Measurements from ENCODE around the gene RAB11FIP2. TPM values are rescaled to one million over a fixed set of nuclear protein-coding genes. Genes with fewer than 3 reads are reported as not detected.

Gene RAB11FIP2
- total and polyA plus RNA-seq, 2 of the 8 experiments (the other 6 are each of a cell fraction or from before 2014, with no cell fraction given) = 3.1 to 12.7 TPM

DNA sequence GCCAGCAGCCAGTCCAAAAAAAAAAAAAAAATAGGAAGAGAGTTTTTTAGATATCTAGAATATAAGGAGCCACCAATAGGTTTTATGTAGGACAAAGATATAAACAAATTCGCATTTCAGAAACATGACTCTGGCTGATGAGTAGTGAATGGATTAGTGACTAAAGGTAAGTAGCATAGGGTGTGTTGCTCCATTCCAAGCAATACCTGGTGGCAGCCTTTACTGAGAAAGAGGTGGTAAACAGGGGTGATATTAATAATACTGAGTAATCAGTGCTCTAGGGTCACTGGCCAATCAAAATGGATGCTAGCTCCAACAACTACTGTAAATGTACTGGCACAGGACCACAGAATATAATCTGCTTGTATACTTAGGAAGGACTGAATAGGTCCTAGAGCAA lies 45.5 kb upstream of the RAB11FIP2 start (continued):
- TF ChIP-seq, protein P1, sequence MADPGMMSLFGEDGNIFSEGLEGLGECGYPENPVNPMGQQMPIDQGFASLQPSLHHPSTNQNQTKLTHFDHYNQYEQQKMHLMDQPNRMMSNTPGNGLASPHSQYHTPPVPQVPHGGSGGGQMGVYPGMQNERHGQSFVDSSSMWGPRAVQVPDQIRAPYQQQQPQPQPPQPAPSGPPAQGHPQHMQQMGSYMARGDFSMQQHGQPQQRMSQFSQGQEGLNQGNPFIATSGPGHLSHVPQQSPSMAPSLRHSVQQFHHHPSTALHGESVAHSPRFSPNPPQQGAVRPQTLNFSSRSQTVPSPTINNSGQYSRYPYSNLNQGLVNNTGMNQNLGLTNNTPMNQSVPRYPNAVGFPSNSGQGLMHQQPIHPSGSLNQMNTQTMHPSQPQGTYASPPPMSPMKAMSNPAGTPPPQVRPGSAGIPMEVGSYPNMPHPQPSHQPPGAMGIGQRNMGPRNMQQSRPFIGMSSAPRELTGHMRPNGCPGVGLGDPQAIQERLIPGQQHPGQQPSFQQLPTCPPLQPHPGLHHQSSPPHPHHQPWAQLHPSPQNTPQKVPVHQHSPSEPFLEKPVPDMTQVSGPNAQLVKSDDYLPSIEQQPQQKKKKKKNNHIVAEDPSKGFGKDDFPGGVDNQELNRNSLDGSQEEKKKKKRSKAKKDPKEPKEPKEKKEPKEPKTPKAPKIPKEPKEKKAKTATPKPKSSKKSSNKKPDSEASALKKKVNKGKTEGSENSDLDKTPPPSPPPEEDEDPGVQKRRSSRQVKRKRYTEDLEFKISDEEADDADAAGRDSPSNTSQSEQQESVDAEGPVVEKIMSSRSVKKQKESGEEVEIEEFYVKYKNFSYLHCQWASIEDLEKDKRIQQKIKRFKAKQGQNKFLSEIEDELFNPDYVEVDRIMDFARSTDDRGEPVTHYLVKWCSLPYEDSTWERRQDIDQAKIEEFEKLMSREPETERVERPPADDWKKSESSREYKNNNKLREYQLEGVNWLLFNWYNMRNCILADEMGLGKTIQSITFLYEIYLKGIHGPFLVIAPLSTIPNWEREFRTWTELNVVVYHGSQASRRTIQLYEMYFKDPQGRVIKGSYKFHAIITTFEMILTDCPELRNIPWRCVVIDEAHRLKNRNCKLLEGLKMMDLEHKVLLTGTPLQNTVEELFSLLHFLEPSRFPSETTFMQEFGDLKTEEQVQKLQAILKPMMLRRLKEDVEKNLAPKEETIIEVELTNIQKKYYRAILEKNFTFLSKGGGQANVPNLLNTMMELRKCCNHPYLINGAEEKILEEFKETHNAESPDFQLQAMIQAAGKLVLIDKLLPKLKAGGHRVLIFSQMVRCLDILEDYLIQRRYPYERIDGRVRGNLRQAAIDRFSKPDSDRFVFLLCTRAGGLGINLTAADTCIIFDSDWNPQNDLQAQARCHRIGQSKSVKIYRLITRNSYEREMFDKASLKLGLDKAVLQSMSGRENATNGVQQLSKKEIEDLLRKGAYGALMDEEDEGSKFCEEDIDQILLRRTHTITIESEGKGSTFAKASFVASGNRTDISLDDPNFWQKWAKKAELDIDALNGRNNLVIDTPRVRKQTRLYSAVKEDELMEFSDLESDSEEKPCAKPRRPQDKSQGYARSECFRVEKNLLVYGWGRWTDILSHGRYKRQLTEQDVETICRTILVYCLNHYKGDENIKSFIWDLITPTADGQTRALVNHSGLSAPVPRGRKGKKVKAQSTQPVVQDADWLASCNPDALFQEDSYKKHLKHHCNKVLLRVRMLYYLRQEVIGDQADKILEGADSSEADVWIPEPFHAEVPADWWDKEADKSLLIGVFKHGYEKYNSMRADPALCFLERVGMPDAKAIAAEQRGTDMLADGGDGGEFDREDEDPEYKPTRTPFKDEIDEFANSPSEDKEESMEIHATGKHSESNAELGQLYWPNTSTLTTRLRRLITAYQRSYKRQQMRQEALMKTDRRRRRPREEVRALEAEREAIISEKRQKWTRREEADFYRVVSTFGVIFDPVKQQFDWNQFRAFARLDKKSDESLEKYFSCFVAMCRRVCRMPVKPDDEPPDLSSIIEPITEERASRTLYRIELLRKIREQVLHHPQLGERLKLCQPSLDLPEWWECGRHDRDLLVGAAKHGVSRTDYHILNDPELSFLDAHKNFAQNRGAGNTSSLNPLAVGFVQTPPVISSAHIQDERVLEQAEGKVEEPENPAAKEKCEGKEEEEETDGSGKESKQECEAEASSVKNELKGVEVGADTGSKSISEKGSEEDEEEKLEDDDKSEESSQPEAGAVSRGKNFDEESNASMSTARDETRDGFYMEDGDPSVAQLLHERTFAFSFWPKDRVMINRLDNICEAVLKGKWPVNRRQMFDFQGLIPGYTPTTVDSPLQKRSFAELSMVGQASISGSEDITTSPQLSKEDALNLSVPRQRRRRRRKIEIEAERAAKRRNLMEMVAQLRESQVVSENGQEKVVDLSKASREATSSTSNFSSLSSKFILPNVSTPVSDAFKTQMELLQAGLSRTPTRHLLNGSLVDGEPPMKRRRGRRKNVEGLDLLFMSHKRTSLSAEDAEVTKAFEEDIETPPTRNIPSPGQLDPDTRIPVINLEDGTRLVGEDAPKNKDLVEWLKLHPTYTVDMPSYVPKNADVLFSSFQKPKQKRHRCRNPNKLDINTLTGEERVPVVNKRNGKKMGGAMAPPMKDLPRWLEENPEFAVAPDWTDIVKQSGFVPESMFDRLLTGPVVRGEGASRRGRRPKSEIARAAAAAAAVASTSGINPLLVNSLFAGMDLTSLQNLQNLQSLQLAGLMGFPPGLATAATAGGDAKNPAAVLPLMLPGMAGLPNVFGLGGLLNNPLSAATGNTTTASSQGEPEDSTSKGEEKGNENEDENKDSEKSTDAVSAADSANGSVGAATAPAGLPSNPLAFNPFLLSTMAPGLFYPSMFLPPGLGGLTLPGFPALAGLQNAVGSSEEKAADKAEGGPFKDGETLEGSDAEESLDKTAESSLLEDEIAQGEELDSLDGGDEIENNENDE (IDR thresholded peaks at IDR 0.05; ENCODE audit: insufficient replicate concordance, low read length) = no peak
- TF ChIP-seq CBX8 (IDR thresholded peaks at IDR 0.05; ENCODE audit: borderline replicate concordance, low read depth, low read length) (no peak), TBP (IDR thresholded peaks at IDR 0.05; ENCODE audit: low read depth, low read length) (no peak), GTF2F1 (IDR thresholded peaks at IDR 0.05; ENCODE audit: borderline replicate concordance, low read depth, low read length) (no peak), NANOG (IDR thresholded peaks at IDR 0.05; ENCODE audit: insufficient read depth, low read depth, low read length, poor library complexity, severe bottlenecking) (no peak), RBBP5 (IDR thresholded peaks at IDR 0.05; ENCODE audit: borderline replicate concordance, low read depth, low read length) (no peak), BCL11A (IDR thresholded peaks at IDR 0.05; ENCODE audit: low read depth in 2 of 2, low read length in 2 of 2) (no peak), EP300 (IDR thresholded peaks at IDR 0.05; ENCODE audit: borderline replicate concordance in 1 of 2, low read depth in 2 of 2, low read length in 2 of 2) (no peak), CHD1 (IDR thresholded peaks at IDR 0.05; ENCODE audit: low read depth, low read length) (no peak), RXRA (IDR thresholded peaks at IDR 0.05; ENCODE audit: insufficient read depth, low read depth, low read length) (no peak), CHD2 (IDR thresholded peaks at IDR 0.05; ENCODE audit: low read length) (no peak), SP2 (IDR thresholded peaks at IDR 0.05; ENCODE audit: low read length) (no peak)
